AG20443 (cell line): ENCODE data around the gene SCP2.

Experiments
- DNase-seq: peaks from one replicate; pipeline ENCODE4 v3.0.0; 2012; ENCODE audit warnings: low spot score, mixed read lengths

The SCP2 gene

GRCh38 chr1:53068314-53069099 lies 141.4 kb downstream of the SCP2 start:
- DNase-seq: no peak

DNA sequence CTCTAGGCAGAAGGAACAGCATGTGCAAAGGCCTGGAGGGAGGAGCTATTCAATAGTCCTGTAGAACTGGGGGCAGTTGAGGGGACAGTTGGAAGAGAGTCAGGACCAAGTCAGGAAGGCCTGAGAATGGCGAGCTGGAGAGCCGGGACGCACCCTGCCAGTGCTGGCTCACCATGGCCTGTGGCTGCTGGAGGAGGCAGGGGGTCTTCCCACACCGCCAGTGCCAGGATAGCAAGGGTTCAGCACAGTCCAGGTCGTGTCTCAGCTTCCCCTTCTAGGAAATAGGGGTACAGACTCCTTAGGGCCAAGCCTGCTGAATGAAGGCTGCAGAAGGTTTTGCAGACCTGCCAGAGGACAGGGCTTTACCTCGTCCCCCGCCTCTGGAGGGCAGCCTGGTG lies 142.2 kb downstream of the SCP2 start:
- no peak for DNase-seq

DNA sequence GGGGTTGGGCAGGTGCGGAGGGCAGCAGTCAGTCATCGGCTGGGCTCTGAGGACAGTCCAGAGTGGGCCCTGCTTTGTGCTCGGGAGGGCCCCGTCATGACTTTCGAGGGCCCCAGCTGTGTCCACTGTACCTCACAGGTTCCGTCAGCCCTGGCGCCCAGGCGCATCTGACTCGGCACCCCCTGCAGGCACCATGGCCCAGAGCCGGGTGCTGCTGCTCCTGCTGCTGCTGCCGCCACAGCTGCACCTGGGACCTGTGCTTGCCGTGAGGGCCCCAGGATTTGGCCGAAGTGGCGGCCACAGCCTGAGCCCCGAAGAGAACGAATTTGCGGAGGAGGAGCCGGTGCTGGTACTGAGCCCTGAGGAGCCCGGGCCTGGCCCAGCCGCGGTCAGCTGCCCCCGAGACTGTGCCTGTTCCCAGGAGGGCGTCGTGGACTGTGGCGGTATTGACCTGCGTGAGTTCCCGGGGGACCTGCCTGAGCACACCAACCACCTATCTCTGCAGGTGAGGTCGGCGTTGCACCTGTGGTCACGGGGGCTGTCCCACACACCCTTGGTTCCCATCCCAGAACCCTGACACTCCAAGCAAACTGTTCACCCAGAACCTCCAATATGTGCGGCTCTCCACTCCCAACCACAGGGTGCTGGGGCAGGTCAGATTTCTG lies 142.7 kb downstream of the SCP2 start:
- DNase-seq: no peak

- DNase-seq: no peak
These were observed 143.5 kb downstream of the SCP2 start for GRCh38 chr1:53070621-53071020.

- DNase-seq: no peak
These were observed 144.2 kb downstream of the SCP2 start for GRCh38 chr1:53071167-53071865.

DNA sequence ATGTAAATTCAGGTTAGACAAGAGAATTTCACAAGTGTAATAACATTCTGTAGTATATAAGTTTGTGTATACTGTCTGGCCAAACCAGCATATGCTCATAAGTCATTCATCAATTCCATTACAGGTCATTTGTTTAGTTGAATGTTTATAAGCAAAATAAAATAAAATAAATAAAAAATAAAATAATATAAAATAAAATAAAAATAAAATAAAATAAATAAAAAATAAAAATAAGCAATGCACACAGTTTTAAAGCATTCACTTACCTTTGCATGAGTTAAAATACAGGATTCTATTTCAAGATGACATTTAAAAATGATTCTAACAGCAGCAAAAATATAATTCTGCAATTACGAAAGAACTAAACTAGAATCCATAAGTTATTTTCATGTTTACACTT lies 144.8 kb downstream of the SCP2 start:
- DNase-seq: no peak

DNA sequence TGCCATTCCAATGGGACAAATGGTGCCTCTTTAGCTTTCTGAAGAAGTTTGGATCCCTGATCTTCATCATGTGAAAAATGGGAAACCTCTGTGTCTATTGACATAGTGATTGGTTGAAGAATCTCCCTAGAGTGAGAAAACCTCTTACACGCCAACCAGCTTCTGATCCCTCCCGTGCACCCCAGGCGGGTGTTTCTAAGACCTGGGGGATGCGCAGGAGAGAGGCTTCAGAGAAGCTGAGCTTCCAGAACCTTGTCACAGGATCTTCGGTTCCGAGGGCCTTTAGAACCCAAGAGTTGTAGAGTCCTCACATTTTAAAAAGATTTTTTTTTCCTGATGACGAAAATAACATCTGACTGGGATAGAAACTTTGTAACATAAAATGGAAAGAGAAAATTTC lies 146.2 kb downstream of the SCP2 start:
- DNase-seq: no peak

DNA sequence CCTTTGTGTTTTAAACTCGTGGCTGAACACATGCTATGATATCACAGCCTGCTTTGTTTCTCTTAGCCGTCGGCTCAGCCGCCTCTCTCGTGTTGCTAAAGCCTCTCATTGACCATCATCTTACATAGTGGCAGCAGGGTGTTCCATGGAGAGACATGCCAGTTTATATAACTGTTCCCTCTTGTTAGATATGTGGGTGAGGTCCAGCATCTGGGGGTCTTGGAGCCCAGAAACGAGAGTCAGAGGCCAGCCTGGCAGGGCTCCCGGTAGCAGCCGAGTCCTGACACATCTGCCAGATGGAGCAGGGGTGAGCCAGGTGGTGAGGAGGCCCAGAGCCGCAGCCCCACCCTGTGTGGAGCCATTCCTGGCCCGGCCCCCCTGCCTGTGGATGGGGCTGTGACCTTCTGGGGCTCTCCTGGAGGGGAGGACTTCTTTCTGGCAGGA lies 146.8 kb downstream of the SCP2 start:
- no peak for DNase-seq

DNA sequence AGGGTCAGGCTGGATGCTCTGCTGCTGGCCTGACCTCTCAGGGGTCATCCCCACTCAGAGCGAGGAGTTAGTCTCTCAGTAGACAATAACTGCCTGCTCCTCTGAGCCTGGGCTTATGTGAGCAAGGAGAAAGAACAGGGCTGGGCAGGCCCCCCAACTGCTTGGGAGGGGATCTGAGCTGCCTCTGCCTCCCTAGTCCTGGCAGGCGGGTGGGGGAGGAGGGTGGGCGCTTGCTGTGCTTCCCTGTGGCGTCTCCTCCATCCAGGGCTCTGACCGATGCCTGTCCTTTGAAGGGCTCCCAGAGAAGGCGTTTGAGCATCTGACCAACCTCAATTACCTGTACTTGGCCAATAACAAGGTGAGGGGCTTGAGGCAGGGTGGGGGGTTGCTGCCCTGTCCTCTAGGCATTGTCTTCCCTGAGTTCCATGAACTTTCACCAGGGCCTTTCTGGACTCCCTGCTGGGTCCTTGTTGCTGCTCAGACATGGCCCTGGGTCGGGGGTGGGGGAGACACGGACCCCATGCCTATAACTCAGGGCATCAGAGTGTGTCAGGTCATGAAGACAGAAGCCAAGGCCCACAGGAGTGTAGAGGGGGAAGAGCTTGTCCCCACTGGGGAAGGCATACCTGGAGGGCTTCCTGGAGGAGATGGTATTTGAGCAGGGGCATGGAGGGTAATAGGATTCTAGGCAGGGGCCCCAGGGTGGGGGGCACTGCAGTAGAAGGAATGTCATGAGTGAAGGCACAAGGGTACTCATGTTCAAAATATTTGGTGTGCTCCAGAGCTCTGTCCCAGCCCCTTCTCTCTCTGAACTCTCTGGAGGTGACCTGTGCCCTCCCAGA lies 147.5 kb downstream of the SCP2 start:
- DNase-seq: no peak

GRCh38 chr1:53075206-53075605 lies 148.1 kb downstream of the SCP2 start:
- no peak for DNase-seq

- DNase-seq: no peak
These were observed 148.7 kb downstream of the SCP2 start for GRCh38 chr1:53075761-53076163.

GRCh38 chr1:53076165-53076564 lies 149.1 kb downstream of the SCP2 start:
- DNase-seq: no peak

DNA sequence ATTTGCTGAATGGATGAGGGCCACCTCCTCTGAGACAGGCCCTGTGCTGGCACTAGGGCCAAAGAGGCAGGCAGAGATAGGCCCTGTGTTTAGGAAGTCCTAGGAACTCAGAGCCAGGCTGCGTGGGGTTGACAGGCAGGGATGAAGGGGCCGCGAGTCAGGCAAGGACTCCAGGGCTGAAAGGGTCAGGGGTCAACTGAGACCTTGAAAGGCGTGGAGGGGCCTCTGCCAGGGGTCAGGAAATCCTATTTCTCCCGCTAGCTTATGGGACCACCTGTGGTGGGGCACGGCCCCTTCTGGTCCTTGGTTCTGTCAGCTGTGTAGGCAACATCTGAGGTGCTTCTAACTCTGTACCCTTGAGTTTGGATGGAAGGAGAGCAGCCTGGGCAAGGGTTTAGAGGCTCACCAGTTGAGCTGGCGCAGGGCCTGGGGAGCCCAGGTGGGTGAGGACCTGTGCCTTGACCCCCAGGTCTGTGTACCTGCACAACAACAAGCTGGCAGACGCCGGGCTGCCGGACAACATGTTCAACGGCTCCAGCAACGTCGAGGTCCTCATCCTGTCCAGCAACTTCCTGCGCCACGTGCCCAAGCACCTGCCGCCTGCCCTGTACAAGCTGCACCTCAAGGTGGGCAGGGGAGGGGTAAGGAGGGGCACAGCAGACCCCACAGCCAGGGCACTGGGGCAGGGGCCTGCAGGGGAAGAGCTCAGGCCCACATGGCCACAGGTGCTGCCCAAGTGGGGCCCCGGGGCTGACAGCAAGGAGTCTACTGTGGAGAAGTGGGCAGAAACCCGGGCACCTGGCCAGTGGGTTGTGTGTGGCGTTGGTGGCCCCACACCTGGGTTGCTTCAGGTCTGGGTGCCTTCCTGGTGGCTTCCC lies 149.9 kb downstream of the SCP2 start:
- no peak for DNase-seq

- no peak for DNase-seq
These were observed 150.5 kb downstream of the SCP2 start for GRCh38 chr1:53077599-53077965.

DNA sequence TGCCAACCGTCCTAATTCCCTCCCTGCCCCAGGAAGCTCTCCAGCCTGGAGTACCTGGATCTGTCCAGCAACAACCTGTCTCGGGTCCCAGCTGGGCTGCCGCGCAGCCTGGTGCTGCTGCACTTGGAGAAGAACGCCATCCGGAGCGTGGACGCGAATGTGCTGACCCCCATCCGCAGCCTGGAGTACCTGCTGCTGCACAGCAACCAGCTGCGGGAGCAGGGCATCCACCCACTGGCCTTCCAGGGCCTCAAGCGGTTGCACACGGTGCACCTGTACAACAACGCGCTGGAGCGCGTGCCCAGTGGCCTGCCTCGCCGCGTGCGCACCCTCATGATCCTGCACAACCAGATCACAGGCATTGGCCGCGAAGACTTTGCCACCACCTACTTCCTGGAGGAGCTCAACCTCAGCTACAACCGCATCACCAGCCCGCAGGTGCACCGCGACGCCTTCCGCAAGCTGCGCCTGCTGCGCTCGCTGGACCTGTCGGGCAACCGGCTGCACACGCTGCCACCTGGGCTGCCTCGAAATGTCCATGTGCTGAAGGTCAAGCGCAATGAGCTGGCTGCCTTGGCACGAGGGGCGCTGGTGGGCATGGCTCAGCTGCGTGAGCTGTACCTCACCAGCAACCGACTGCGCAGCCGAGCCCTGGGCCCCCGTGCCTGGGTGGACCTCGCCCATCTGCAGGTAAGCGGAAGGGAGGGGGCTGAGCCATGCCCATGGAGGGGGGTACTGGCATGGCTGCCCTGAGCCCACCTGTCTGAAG lies 151.4 kb downstream of the SCP2 start:
- no peak for DNase-seq

DNA sequence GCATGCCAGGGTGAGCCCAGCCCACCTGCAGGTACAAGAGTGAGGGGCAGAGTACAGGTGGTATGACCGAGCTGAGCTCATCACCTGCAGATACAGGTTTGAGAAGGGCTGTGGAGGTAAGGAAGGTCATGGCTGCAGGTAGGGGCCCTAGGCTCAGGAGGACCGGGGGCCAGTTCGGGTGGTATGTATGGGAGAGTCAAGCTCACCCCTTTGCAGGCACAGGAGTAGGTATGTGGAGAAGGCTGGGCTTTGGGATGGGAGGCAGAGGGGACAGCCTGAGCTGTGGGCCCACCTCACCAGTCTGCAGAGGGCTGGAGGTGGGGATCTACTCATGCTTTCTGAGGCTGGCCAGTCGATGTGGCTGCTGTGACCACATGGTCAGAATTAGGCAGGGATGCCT lies 152.2 kb downstream of the SCP2 start:
- no peak for DNase-seq

- no peak for DNase-seq
These were observed 153.0 kb downstream of the SCP2 start for GRCh38 chr1:53080041-53080440.

DNA sequence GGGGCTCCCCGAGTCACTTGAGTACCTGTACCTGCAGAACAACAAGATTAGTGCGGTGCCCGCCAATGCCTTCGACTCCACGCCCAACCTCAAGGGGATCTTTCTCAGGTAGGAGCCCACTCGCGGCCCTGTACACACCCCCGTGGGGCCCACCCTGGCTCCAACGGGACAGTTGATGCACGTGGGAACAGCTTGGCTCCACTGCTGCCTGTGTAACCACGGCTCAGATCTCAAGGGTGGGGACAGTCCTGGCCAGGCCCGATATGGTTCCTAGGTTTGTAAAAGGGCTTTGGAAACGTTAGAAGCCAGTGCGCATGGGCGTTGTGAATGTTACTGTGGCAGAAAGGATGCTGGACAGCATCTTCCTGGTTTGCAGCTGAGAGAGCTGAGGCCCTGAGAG lies 153.7 kb downstream of the SCP2 start:
- no peak for DNase-seq

DNA sequence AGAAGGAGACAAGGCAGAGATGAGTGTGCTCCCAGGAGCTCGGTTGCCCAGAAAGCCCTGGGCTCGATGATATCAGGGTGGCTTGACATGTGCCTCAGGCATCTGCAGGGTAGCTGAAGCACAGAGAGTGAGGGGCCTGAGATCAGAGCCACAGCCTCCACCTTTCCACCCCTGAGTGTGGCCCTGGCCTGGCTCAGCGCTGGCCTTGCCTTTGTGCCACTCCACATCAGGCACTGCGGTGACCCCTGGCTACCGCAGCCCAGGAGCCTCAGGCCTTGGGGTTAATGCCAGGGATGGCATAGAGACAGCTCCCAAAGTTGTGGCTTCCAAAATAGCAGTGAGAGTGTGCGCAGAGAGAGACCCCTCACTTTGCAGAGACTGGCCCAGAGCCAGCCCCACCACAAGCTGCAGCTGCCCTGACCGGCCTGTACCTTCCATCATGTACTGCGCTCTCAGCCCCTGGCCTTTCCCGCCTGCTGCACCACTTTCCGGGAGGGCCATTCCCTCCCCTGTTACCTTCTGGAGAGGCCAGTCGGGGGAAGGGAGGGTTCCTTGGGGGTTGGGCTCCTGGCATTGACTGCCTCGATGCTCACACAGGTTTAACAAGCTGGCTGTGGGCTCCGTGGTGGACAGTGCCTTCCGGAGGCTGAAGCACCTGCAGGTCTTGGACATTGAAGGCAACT lies 154.4 kb downstream of the SCP2 start:
- no peak for DNase-seq
